Tibial nerve (tissue), 4 donors: Measurements from ENCODE around the gene HOPX. TPM values are rescaled to one million over a fixed set of nuclear protein-coding genes. Genes with fewer than 3 reads are reported as not detected.
A peak's percentile ranks its signal among the peaks of the same experiment; 100 is the strongest.

Experiments
- DNase-seq, 2 donors: peaks; one replicate each; pipeline ENCODE4 v3.0.0-alpha.2; 2019; ENCODE audit warnings: low spot score in 2 of 2
- H3K27ac ChIP-seq, 4 donors: fragments of 200-600 bp; sonication (generic) in 3 of 4; one replicate each; pipeline ENCODE4 v1.5.1; 2017 to 2019; ENCODE audit warnings: mild to moderate bottlenecking in 1 of 4
- H3K27me3 ChIP-seq, 2 donors: fragments of 200-600 bp; sonication (generic) in 1 of 2; one replicate each; pipeline versions ENCODE4 v1.5.1 to v1.6.0; 2017 to 2019
- H3K36me3 ChIP-seq, 3 donors: fragments of 200-600 bp; sonication (generic); one replicate each; pipeline ENCODE4 v1.5.1; 2018 to 2019
- H3K4me1 ChIP-seq, 4 donors: fragments of 200-600 bp; sonication (generic) in 3 of 4; one replicate each; pipeline ENCODE4 v1.5.1; 2017 to 2019
- H3K4me3 ChIP-seq, 4 donors: fragments of 200-600 bp; sonication (generic) in 3 of 4; one replicate each; pipeline ENCODE4 v1.5.1; 2017 to 2019; ENCODE audit warnings: mild to moderate bottlenecking in 1 of 4, moderate library complexity in 1 of 4
- H3K9me3 ChIP-seq, 4 donors: fragments of 200-600 bp; sonication (generic) in 3 of 4; one replicate each; pipeline ENCODE4 v1.5.1; 2017 to 2019
- EP300 ChIP-seq, 2 donors: sonication (generic); formaldehyde crosslinking; IDR thresholded peaks; one replicate each; pipeline ENCODE4 v1.6.1; 2017; ENCODE audit warnings: antibody characterized with exemption in 2 of 2, mild to moderate bottlenecking in 1 of 2
- POLR2A ChIP-seq, 2 donors: fragments of 450-650 bp; IDR thresholded peaks; one replicate each; pipeline ENCODE4 v1.6.1; 2017; ENCODE audit warnings: antibody characterized with exemption in 2 of 2, mild to moderate bottlenecking in 2 of 2, moderate library complexity in 2 of 2
- WGBS, 2 donors: methylation state at CpG; one replicate each; pipeline ENCODE4 v1.1.5; 2018; 5-methylcytosine and 5-hydroxymethylcytosine counted together
- total RNA-seq, 4 donors: library from RNA; depleted of rRNA; stranded (reverse); fragments of >200 nt; gene quantifications; one replicate each; pipeline ENCODE4 v1.1.0, GENCODE V29; 2016
- TF ChIP-seq, protein P1 (sequence below), 5 experiments: fragments of 200-600 bp in 3 of 5; fragments of 450-650 bp in 2 of 5; sonication (generic) in 3 of 5; IDR thresholded peaks; one replicate each; pipeline ENCODE4 v1.5.1; 2016 to 2019; ENCODE audit warnings: antibody characterized with exemption in 5 of 5, mild to moderate bottlenecking in 3 of 5, moderate library complexity in 2 of 5

The HOPX gene
- total RNA-seq, 4 donors from 2014 or later = 0.63 to 2.7 (median 1.9) TPM

GRCh38 chr4:56704089-56704871 is 23.2 kb upstream of the HOPX start:
- 55 to 75% methylated on average over 7 of the region's 7 CpGs for whole genome bisulfite sequencing, 2 donors
- no peaks in the 10 kb centered on the region for H3K27me3 ChIP-seq
- peaks cover 0 to 10% (median 0%) of the 10 kb centered on the region in 4 donors for H3K4me1 ChIP-seq
- no peaks in the 10 kb centered on the region for H3K36me3 ChIP-seq
- H3K27ac ChIP-seq = peak overlapping the region in 1 of 4 donors; percentile 51
- H3K9me3 ChIP-seq = no peaks in the 10 kb centered on the region
- no peak for DNase-seq
- TF ChIP-seq, protein P1, sequence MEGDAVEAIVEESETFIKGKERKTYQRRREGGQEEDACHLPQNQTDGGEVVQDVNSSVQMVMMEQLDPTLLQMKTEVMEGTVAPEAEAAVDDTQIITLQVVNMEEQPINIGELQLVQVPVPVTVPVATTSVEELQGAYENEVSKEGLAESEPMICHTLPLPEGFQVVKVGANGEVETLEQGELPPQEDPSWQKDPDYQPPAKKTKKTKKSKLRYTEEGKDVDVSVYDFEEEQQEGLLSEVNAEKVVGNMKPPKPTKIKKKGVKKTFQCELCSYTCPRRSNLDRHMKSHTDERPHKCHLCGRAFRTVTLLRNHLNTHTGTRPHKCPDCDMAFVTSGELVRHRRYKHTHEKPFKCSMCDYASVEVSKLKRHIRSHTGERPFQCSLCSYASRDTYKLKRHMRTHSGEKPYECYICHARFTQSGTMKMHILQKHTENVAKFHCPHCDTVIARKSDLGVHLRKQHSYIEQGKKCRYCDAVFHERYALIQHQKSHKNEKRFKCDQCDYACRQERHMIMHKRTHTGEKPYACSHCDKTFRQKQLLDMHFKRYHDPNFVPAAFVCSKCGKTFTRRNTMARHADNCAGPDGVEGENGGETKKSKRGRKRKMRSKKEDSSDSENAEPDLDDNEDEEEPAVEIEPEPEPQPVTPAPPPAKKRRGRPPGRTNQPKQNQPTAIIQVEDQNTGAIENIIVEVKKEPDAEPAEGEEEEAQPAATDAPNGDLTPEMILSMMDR (IDR thresholded peaks at IDR 0.05) = no peak
- TF ChIP-seq POLR2A (IDR thresholded peaks at IDR 0.05) (no peak), EP300 (IDR thresholded peaks at IDR 0.05) (no peak)
- H3K4me3 ChIP-seq = no peak overlapping the region

GRCh38 chr4:56703378-56703777 is 22.3 kb upstream of the HOPX start:
- Histone ChIP-seq H3K36me3 (no peaks in the 10 kb centered on the region), H3K27ac (no peak overlapping the region), H3K27me3 (no peaks in the 10 kb centered on the region), H3K4me3 (no peak overlapping the region), H3K9me3 (no peaks in the 10 kb centered on the region), H3K4me1 (peaks cover 0 to 10% (median 0%) of the 10 kb centered on the region in 4 donors)
- 54 to 65% methylated on average over 5 of the region's 5 CpGs for WGBS, 2 donors
- DNase-seq = no peak
- TF ChIP-seq POLR2A (IDR thresholded peaks at IDR 0.05) = no peak
- no peak for TF ChIP-seq EP300 (IDR thresholded peaks at IDR 0.05)
- TF ChIP-seq, protein P1 (IDR thresholded peaks at IDR 0.05) = no peak

DNA sequence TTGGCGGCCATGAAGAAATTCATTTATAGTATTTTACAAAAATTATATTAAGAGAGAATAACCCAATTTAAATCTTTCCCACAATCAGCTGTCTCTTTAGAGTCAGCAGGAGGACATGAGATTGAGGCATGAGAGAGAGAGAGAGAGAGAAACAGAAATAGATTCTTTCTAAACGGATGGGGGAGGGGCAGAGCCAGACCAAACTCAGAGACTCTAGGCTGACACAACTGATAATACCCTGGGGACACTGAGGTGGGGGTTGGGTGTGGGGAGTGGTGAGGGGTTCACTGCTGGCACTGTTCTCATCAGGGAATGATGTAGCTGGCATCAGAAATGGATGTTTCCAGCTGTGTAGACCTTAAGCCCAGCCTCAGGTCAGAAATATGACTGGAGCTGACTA is 20.5 kb upstream of the HOPX start:
- peaks cover 0 to 10% (median 0%) of the 10 kb centered on the region in 4 donors for H3K4me1 ChIP-seq
- no peaks in the 10 kb centered on the region for H3K9me3 ChIP-seq
- no peak overlapping the region for H3K4me3 ChIP-seq
- no peaks in the 10 kb centered on the region for H3K27me3 ChIP-seq
- no peak overlapping the region for H3K27ac ChIP-seq
- H3K36me3 ChIP-seq = no peaks in the 10 kb centered on the region
- WGBS, 2 donors = 52 to 55% methylated on average over 2 of the region's 2 CpGs
- DNase-seq = no peak
- TF ChIP-seq, protein P1 (IDR thresholded peaks at IDR 0.05) = no peak
- no peak for TF ChIP-seq POLR2A (IDR thresholded peaks at IDR 0.05)
- TF ChIP-seq EP300 (IDR thresholded peaks at IDR 0.05) = no peak

DNA sequence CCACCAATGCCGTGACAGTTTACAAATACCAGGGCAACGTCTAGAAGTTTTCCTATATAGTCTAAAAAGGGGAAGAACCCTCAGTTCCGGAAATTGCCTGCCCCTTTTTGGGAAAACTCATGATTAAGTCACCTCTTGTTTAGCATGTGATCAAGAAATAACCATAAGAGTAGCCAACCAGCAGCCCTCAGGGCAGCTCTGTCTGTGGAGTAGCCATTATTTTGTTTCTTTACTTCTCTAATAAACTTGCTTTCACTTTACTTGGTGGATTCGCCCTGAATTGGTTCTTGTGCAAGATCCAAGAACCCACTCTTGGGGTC is 20.0 kb upstream of the HOPX start:
- Histone ChIP-seq H3K4me3 (no peak overlapping the region), H3K27me3 (no peaks in the 10 kb centered on the region), H3K9me3 (no peaks in the 10 kb centered on the region), H3K4me1 (peaks cover 0 to 10% (median 0%) of the 10 kb centered on the region in 4 donors), H3K27ac (no peak overlapping the region), H3K36me3 (no peaks in the 10 kb centered on the region)
- 80 to 87% methylated on average over 4 of the region's 4 CpGs for WGBS, 2 donors
- DNase-seq = no peak
- no peak for TF ChIP-seq POLR2A (IDR thresholded peaks at IDR 0.05)
- TF ChIP-seq, protein P1 (IDR thresholded peaks at IDR 0.05) = no peak

DNA sequence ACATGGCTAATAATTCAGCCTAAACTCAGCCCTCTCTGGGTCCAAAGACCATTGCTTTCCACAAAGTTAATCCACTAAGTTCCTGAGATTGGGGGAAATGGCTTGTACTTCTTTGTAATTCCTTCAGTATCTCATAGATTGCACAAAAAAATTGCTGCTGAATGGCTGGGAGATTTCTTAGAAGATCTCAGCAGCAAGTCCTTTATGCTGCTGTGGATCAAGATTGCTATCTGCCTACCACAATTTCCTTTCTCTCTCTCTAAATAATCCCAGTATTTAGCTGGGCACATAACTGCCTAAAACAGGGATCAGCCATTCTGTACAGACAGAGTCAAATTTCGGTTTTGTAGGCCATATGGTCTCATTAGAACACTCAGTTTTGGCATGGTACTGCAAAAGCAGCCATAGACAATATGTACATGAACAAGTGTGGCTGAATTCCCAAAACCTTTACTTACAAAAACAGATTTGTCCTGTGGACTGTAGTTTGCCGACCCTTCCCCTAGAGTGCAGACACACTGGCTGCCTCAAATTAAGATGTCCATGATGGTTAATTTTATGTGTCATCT is 18.5 kb upstream of the HOPX start:
- 87 to 91% methylated on average over 2 of the region's 2 CpGs for WGBS, 2 donors
- H3K27me3 ChIP-seq = no peaks in the 10 kb centered on the region
- H3K9me3 ChIP-seq = no peaks in the 10 kb centered on the region
- peaks cover 0 to 8% (median 0%) of the 10 kb centered on the region in 4 donors for H3K4me1 ChIP-seq
- H3K27ac ChIP-seq = no peak overlapping the region
- H3K36me3 ChIP-seq = no peaks in the 10 kb centered on the region
- H3K4me3 ChIP-seq = no peak overlapping the region
- DNase-seq = no peak
- TF ChIP-seq, protein P1 (IDR thresholded peaks at IDR 0.05) = no peak
- TF ChIP-seq POLR2A (IDR thresholded peaks at IDR 0.05) (no peak), EP300 (IDR thresholded peaks at IDR 0.05) (no peak)
